Chondrocyte (in vitro differentiated cells): ENCODE data around the gene PROC. TPM values are rescaled to one million over a fixed set of nuclear protein-coding genes. Genes with fewer than 3 reads are reported as not detected.
A peak's percentile ranks its signal among the peaks of the same experiment; 100 is the strongest.

Experiments used
- DNase-seq: peaks from one replicate; pipeline ENCODE4 v3.0.0; 2021; ENCODE audit warnings: mixed read lengths, low spot score
- H3K27ac Mint-ChIP-seq: one replicate; pipeline ENCODE4 v1.8.0; 2021; ENCODE audit warnings: mild to moderate bottlenecking, moderate library complexity, mixed read lengths; ENCODE audit not compliant: unreplicated experiment
- H3K27me3 Mint-ChIP-seq: 2 replicates; pipeline ENCODE4 v1.8.0; 2021; ENCODE audit warnings: low read depth, mixed read lengths
- H3K36me3 Mint-ChIP-seq: 2 replicates; pipeline ENCODE4 v1.8.0; 2021; ENCODE audit warnings: low read depth, mixed read lengths
- H3K4me1 Mint-ChIP-seq: 2 replicates; pipeline ENCODE4 v1.8.0; 2021; ENCODE audit warnings: low read depth, mild to moderate bottlenecking, mixed read lengths
- H3K4me3 Mint-ChIP-seq: one replicate; pipeline ENCODE4 v1.8.0; 2021; ENCODE audit warnings: mild to moderate bottlenecking, moderate library complexity, mixed read lengths; ENCODE audit not compliant: unreplicated experiment
- H3K9me3 Mint-ChIP-seq: 2 replicates; pipeline ENCODE4 v1.8.0; 2021; ENCODE audit warnings: low read depth, mixed read lengths
- CTCF ChIP-seq: fragments of 200-600 bp; sonication (generic); IDR thresholded peaks from 2 replicates; pipeline ENCODE4 v1.5.0; 2021; ENCODE audit warnings: antibody characterized with exemption, mild to moderate bottlenecking, moderate library complexity
- total RNA-seq: library from RNA; stranded (reverse); gene quantifications from 3 replicates; pipeline ENCODE4 v1.2.1, GENCODE V29; 2021

PROC gene
- total RNA-seq, 1 donor from 2014 or later, result 2.7 TPM

GRCh38 chr2:127420039-127420864 lies 2.0 kb downstream of the PROC start:
- Mint-ChIP-seq H3K36me3 (no peaks in the 10 kb centered on the region), H3K9me3 (no peaks in the 10 kb centered on the region), H3K4me1 (peaks cover 36% of the 10 kb centered on the region), H3K27me3 (no peaks in the 10 kb centered on the region), H3K4me3 (no peak overlapping the region), H3K27ac (no peak overlapping the region)
- no peak for TF ChIP-seq CTCF
- no peak for DNase-seq

GRCh38 chr2:127421116-127421800 lies 3.0 kb downstream of the PROC start:
- no peak for TF ChIP-seq CTCF
- Mint-ChIP-seq H3K27me3 (no peaks in the 10 kb centered on the region), H3K36me3 (no peaks in the 10 kb centered on the region), H3K27ac (no peak overlapping the region), H3K4me3 (no peak overlapping the region), H3K9me3 (no peaks in the 10 kb centered on the region), H3K4me1 (peaks cover 30% of the 10 kb centered on the region)
- DNase-seq, result no peak

- H3K27me3 Mint-ChIP-seq, result no peaks in the 10 kb centered on the region
- H3K4me1 Mint-ChIP-seq, result peaks cover 23% of the 10 kb centered on the region
- H3K27ac Mint-ChIP-seq, result no peak overlapping the region
- H3K36me3 Mint-ChIP-seq, result no peaks in the 10 kb centered on the region
- TF ChIP-seq CTCF, result no peak
- H3K4me3 Mint-ChIP-seq, result peak overlapping the region; percentile 16
- DNase-seq, result no peak
- H3K9me3 Mint-ChIP-seq, result no peaks in the 10 kb centered on the region
Measured at GRCh38 chr2:127421871-127422558, 3.8 kb downstream of the PROC start.

- H3K9me3 Mint-ChIP-seq, result no peaks in the 10 kb centered on the region
- H3K4me3 Mint-ChIP-seq, result peak overlapping the region; percentile 73
- no peak for TF ChIP-seq CTCF
- H3K27me3 Mint-ChIP-seq, result no peaks in the 10 kb centered on the region
- H3K4me1 Mint-ChIP-seq, result peaks cover 20% of the 10 kb centered on the region
- H3K27ac Mint-ChIP-seq, result no peak overlapping the region
- H3K36me3 Mint-ChIP-seq, result no peaks in the 10 kb centered on the region
- no peak for DNase-seq
Measured at GRCh38 chr2:127422559-127423477, 4.6 kb downstream of the PROC start.
